CD4-positive, alpha-beta T cell treated with Interleukin-12 subunit alpha and Interleukin-12 subunit beta, for 1 hour (primary cell): ENCODE data around the gene GMNN.
"Not testable (repeated sequence)": the region's sequence is repeated elsewhere in the genome, so short reads cannot be mapped to it uniquely, and the experiment has no call there.

Experiments used
- DNase-seq: peaks from one replicate; pipeline ENCODE4 v3.0.0-alpha.2; 2020

Gene GMNN

GRCh38 chr6:24763578-24763977, 11.2 kb upstream of the GMNN start:
- DNase-seq, result no peak

GRCh38 chr6:24764833-24765828, 9.6 kb upstream of the GMNN start:
- DNase-seq, result not testable (repeated sequence)

GRCh38 chr6:24765968-24766367, 8.8 kb upstream of the GMNN start:
- not testable (repeated sequence) for DNase-seq

- peak; percentile 49 for DNase-seq
Measured at GRCh38 chr6:24766680-24767462, 7.9 kb upstream of the GMNN start.

- no peak for DNase-seq
Measured at GRCh38 chr6:24768361-24768760, 6.4 kb upstream of the GMNN start.

- DNase-seq, result no peak
Measured at GRCh38 chr6:24775520-24776058, 852 bp downstream of the GMNN start.

GRCh38 chr6:24777227-24777626, 2.5 kb downstream of the GMNN start:
- no peak for DNase-seq

- no peak for DNase-seq
Measured at GRCh38 chr6:24778121-24778520, 3.4 kb downstream of the GMNN start.

GRCh38 chr6:24778878-24779277, 4.1 kb downstream of the GMNN start:
- DNase-seq, result no peak

GRCh38 chr6:24779416-24780016, 4.8 kb downstream of the GMNN start:
- DNase-seq, result no peak

- no peak for DNase-seq
Measured at GRCh38 chr6:24780206-24780605, 5.5 kb downstream of the GMNN start.

GRCh38 chr6:24788031-24788665, 13.4 kb downstream of the GMNN start:
- DNase-seq, result no peak

GRCh38 chr6:24795106-24795505, 20.4 kb downstream of the GMNN start:
- DNase-seq, result no peak

- DNase-seq, result no peak
Measured at GRCh38 chr6:24796616-24797290, 22.0 kb downstream of the GMNN start.

- no peak for DNase-seq
Measured at GRCh38 chr6:24797596-24798216, 23.0 kb downstream of the GMNN start.

GRCh38 chr6:24798740-24799540, 24.2 kb downstream of the GMNN start, which contains the start of gene ARMH2:
ARMH2 (minus strand) TSS chr6:24798917; CDS start chr6:24798857, 60 bp downstream.
- no peak for DNase-seq

GRCh38 chr6:24799541-24799915, 24.8 kb downstream of the GMNN start:
- no peak for DNase-seq

- no peak for DNase-seq
Measured at GRCh38 chr6:24802271-24803059, 27.7 kb downstream of the GMNN start.

GRCh38 chr6:24807584-24807983, 32.8 kb downstream of the GMNN start:
- DNase-seq, result no peak

- no peak for DNase-seq
Measured at GRCh38 chr6:24809728-24810127, 35.0 kb downstream of the GMNN start.
